Psoas muscle (tissue), 8 donors: ENCODE data around the gene SMS. TPM values are rescaled to one million over a fixed set of nuclear protein-coding genes. Genes with fewer than 3 reads are reported as not detected.
A peak's percentile ranks its signal among the peaks of the same experiment; 100 is the strongest.

ENCODE experiments used
- ATAC-seq, 4 donors: fragments of 200-7000 bp; cut with Tn5 transposase; one replicate each; pipeline ENCODE4 v1.9.1; 2020; ENCODE audit warnings: moderate library complexity in 3 of 4, mild to moderate bottlenecking in 2 of 4
- DNase-seq, 2 donors: peaks; one replicate each; pipeline ENCODE4 v3.0.0-alpha.2; 2020
- H3K27ac ChIP-seq: fragments of 200-600 bp; one replicate; pipeline ENCODE4 v1.8.0; 2022
- H3K27me3 ChIP-seq, 3 donors: fragments of 200-600 bp in 1 of 3; one replicate each; pipeline versions ENCODE4 v1.6.1 to v1.8.0; 2013 to 2022; ENCODE audit warnings: low read length in 2 of 3, mild to moderate bottlenecking in 2 of 3, moderate library complexity in 1 of 3; ENCODE audit not compliant: insufficient read depth in 3 of 3
- H3K36me3 ChIP-seq, 2 donors: fragments of 200-600 bp in 1 of 2; one replicate each; pipeline versions ENCODE4 v1.6.1 to v1.8.0; 2013 to 2022; ENCODE audit warnings: low read depth in 1 of 2, mild to moderate bottlenecking in 1 of 2, moderate library complexity in 1 of 2; ENCODE audit not compliant: insufficient read depth in 1 of 2
- H3K4me1 ChIP-seq: fragments of 200-600 bp; one replicate; pipeline ENCODE4 v1.8.0; 2022
- H3K4me3 ChIP-seq: fragments of 200-600 bp; one replicate; pipeline ENCODE4 v1.8.0; 2022; ENCODE audit warnings: mild to moderate bottlenecking
- H3K9me3 ChIP-seq: fragments of 200-600 bp; one replicate; pipeline ENCODE4 v1.8.0; 2022
- WGBS, 3 donors: extraction: QIAGEN DNeasy Blood & Tissue Kit; methylation state at CpG; one replicate each; pipeline versions ENCODE4 v1.1.6 to v1.1.7; 2013; 5-methylcytosine and 5-hydroxymethylcytosine counted together
- intact Hi-C, 2 donors: fragments of 100-400 bp; cut with DNase I; formaldehyde crosslinking; loops; one replicate each; pipeline versions ENCODE4 v1.11.0 to v1.14.2; 2022
- polyA plus RNA-seq, 3 donors: library from polyadenylated mRNA; stranded (reverse); fragments of 200-250 nt; gene quantifications; one replicate each; pipeline ENCODE4 v1.2.3, GENCODE V29; 2013
- total RNA-seq, 4 donors: library from RNA; stranded (reverse); fragmentation: NEBNext Ultra II Directional in 2 of 4; extraction: Animal tissue kit (Norgen Biotek cat#: 25700) in 2 of 4; gene quantifications; one replicate each; pipeline versions ENCODE4 v1.2.1 to v1.2.4, GENCODE V29; 2021 to 2023
- TF ChIP-seq, protein P1 (sequence below): fragments of 200-600 bp; IDR thresholded peaks from one replicate; pipeline ENCODE4 v1.8.0; 2022; ENCODE audit warnings: antibody characterized with exemption
- donor health status: healthy with polysubstance abuse.
- donor health status: DM: no; HTN: no; CAD: no; lungs with moderate emphysema.
- donor health status: Bipolar disorder and iron deficiency.
- donor health status: healthy.
- donor health status: DM: yes; HTN: yes; CAD: no.
- donor health status: DM: no; HTN: no; CAD: no.
- donor health status: DM: no; HTN: no; CAD: no.
- donor health status: DM: yes; HTN: yes; CAD: no.

SMS gene
- total and polyA plus RNA-seq, 7 donors: 18.6 to 52.9 (median 41.3) TPM

DNA sequence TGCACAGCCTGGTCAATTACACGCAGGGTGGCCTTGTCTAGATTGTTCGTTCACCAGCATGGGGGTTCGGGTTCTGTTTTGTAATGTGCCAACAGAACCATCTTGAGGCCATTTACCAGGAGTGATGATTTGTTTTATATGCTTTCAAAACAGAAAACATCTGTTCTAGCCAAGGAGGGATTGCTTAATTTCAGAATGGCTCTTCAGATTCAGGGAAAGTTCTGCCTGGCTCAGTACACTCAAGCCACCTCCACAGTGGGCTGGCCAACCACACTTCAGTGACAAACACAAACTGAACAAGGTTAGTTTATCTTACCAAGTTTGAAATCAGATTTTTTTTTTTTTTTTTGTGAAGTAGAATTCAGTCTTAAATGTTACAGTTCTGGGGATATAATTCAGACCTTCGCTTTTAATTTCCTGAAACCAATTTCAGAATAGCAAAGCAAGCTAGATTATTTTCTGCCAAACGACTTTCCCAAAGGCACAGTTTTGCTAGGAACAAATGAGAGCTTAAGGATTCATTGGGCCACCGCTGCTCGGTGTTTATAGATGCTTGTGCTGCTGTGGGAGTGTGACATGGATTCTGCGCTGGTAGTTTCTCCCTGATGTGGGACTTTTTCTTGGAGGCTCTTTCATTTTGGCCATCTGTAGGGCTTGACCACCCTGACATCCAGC is 23.4 kb downstream of the SMS start:
- TF ChIP-seq, protein P1, sequence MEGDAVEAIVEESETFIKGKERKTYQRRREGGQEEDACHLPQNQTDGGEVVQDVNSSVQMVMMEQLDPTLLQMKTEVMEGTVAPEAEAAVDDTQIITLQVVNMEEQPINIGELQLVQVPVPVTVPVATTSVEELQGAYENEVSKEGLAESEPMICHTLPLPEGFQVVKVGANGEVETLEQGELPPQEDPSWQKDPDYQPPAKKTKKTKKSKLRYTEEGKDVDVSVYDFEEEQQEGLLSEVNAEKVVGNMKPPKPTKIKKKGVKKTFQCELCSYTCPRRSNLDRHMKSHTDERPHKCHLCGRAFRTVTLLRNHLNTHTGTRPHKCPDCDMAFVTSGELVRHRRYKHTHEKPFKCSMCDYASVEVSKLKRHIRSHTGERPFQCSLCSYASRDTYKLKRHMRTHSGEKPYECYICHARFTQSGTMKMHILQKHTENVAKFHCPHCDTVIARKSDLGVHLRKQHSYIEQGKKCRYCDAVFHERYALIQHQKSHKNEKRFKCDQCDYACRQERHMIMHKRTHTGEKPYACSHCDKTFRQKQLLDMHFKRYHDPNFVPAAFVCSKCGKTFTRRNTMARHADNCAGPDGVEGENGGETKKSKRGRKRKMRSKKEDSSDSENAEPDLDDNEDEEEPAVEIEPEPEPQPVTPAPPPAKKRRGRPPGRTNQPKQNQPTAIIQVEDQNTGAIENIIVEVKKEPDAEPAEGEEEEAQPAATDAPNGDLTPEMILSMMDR: no peak
- no peak for DNase-seq
- no peaks in the 10 kb centered on the region for H3K27me3 ChIP-seq
- H3K4me3 ChIP-seq: no peak overlapping the region
- no peak overlapping the region for H3K27ac ChIP-seq
- H3K36me3 ChIP-seq: peaks cover 0 to 2% of the 10 kb centered on the region in 2 donors
- 68 to 86% (median 69%) methylated on average over 8 of the region's 8 CpGs for WGBS, 3 donors
- H3K9me3 ChIP-seq: no peaks in the 10 kb centered on the region
- no peaks in the 10 kb centered on the region for H3K4me1 ChIP-seq
- intact Hi-C loops: no loop called here
- ATAC-seq: peak in 3 of 4 donors; percentile 40 to 73 (median 48)

DNA sequence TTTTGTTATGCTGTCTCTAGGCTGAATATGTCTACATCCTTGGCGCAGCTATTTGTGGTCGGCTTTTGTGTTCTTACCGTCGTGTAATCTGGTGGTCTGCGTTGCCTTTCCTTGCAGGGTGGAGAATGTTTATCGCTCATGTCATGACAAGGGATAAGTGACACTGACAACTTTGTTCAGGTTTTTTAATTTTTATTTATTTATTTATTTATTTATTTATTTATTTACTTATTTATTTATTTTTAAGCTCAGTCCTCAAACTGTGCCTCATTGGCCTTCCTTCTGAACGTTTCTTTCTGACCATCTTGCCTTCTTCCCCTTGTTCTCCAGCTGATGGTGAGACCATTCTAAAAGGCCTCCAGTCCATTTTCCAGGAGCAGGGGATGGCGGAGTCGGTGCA is 26.4 kb downstream of the SMS start:
- no peak overlapping the region for H3K27ac ChIP-seq
- no peaks in the 10 kb centered on the region for H3K4me1 ChIP-seq
- WGBS, 3 donors: 91 to 100% (median 96%) methylated on average over 9 of the region's 9 CpGs
- no peaks in the 10 kb centered on the region for H3K27me3 ChIP-seq
- intact Hi-C loops: no loop called here
- TF ChIP-seq, protein P1: no peak
- no peak for DNase-seq
- ATAC-seq: no peak
- no peak overlapping the region for H3K4me3 ChIP-seq
- H3K9me3 ChIP-seq: no peaks in the 10 kb centered on the region
- H3K36me3 ChIP-seq: peaks cover 0 to 9% of the 10 kb centered on the region in 2 donors

DNA sequence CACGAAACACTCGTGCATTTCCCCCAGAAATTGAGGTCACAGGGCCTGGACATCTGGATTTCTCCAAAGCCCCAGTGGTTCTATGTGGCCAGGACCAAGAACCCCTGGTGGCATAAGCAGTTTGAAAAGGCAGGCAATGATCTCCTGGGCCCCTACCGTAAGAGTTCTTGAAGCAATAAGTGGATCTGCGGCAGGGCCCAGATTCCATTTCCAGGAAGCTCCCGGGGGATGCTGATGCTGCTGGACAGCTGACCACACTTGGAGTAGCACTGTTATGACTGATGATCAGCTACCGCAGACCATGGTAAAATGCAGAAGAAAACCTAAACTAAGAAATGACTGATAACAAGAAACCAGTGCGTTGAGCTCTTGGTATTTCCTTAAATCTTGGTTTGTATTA is 27.8 kb downstream of the SMS start:
- intact Hi-C loops: no loop called here
- Histone ChIP-seq H3K9me3 (no peaks in the 10 kb centered on the region), H3K27ac (no peak overlapping the region), H3K36me3 (peaks cover 0 to 14% of the 10 kb centered on the region in 2 donors), H3K4me3 (no peak overlapping the region), H3K4me1 (no peaks in the 10 kb centered on the region), H3K27me3 (no peaks in the 10 kb centered on the region)
- DNase-seq (peak in 1 of 2 donors; percentile 57), ATAC-seq (no peak)
- TF ChIP-seq, protein P1: no peak
- WGBS, 3 donors: 74 to 91% (median 76%) methylated on average over 7 of the region's 7 CpGs

DNA sequence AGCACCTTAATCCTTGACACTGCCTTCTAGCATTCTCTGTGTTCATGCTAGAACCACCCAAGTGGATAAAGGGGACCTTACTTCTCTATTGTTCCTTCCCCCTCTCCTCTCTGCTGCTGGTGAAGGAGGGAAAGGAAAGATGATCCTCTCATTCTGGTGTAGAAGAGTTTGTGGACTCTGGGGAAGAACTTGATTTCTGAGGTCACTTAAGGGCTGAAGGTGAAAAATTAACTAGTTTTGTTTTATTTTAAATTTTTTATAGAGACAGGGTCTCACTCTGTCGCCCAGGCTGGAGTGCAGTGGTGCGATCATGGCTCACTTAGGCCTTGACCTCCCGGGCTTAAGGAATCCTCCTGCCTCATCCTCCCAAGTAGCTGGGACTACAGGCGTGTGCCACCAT is 29.8 kb downstream of the SMS start:
- H3K9me3 ChIP-seq: no peaks in the 10 kb centered on the region
- H3K36me3 ChIP-seq: peaks cover 0 to 19% of the 10 kb centered on the region in 2 donors
- 95 to 98% (median 95%) methylated on average over 4 of the region's 4 CpGs for WGBS, 3 donors
- no peaks in the 10 kb centered on the region for H3K27me3 ChIP-seq
- no peak for DNase-seq
- TF ChIP-seq, protein P1: no peak
- ATAC-seq: no peak
- intact Hi-C loops: no loop called here
- H3K27ac ChIP-seq: no peak overlapping the region
- no peaks in the 10 kb centered on the region for H3K4me1 ChIP-seq
- no peak overlapping the region for H3K4me3 ChIP-seq

DNA sequence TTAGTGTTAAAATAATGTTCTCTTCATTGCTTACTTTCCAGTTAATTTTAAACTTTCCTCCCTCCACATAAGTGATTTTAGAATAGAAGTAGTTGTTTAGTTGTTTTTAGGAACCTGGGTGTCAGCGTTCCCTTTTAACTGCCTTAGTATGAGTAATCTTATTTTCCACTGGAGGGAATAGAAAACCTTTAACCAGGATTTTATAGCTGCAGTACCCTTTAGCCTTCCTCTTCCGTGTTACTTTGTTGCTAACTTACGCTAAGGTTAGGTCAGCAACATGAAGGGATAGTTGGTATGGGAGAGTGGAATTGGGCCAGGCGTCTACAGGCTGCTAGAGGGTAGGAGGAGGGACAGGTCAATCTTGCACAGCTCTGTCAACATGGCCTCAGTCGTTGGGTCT is 31.5 kb downstream of the SMS start:
- Histone ChIP-seq H3K27ac (no peak overlapping the region), H3K4me3 (no peak overlapping the region), H3K36me3 (peaks cover 0 to 25% of the 10 kb centered on the region in 2 donors), H3K4me1 (no peaks in the 10 kb centered on the region), H3K9me3 (no peaks in the 10 kb centered on the region), H3K27me3 (no peaks in the 10 kb centered on the region)
- no peak for ATAC-seq
- 76 to 89% (median 88%) methylated on average over 5 of the region's 5 CpGs for WGBS, 3 donors
- no peak for DNase-seq
- intact Hi-C loops: no loop called here
- TF ChIP-seq, protein P1: no peak
